ENCODE measurements around the gene GINS1.

GINS1 gene

DNA sequence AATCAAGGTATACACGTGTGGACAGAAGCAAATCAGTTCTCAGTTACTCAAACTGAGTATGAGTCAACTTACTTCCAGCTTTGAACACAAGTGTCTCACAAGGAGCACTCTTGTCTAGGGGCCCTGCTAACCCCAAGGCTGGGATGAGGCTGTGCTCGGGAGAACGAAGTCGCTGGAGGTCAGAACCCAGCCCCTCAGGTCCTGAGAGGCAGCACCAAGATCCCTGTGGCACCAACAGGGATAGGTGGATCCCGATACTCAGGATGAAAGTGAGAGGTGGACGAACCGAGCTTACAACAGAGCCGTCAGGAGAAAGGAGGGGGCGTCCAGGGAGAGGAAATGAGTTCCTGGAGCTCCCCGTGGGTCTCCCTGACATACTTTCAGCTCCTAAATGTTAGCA lies 85.7 kb downstream of the GINS1 start:
- DNase-seq (ENCODE audit: low read depth in 2 of 2): no peak

DNA sequence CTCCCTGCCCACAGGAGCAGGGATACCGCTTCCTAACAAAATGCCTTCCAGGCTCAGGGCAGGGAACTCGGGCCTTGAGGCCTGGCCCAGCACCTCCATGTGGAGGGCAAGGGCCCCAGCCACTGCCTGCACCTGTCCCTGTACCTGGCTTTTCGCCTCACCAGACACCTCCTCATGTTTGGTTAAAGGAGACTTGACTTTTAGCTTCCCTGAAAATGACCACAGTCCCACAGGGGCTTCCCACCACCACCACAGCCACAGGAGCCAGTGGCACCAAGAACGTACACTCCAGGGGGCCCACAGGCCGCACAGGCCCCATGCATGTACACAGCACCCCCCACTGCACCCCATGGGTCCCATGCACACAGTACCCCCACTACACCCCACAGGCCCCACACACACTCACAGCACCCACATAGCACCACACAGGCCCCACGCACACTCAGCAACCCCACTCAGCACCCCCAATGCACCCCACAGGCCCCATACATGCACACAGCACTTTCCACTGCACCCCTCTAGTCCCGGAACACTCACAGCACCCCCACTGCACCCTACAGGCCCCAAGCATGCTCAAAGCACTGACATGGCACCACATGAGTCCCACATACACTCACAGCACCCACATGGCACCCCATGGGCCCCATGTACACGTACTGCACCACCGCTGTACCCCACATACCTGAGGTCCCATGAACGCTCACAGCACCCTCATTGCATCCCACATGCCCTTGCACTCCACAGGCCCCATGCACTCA lies 86.5 kb downstream of the GINS1 start:
- no peak for DNase-seq (ENCODE audit: low read depth in 2 of 2)

DNA sequence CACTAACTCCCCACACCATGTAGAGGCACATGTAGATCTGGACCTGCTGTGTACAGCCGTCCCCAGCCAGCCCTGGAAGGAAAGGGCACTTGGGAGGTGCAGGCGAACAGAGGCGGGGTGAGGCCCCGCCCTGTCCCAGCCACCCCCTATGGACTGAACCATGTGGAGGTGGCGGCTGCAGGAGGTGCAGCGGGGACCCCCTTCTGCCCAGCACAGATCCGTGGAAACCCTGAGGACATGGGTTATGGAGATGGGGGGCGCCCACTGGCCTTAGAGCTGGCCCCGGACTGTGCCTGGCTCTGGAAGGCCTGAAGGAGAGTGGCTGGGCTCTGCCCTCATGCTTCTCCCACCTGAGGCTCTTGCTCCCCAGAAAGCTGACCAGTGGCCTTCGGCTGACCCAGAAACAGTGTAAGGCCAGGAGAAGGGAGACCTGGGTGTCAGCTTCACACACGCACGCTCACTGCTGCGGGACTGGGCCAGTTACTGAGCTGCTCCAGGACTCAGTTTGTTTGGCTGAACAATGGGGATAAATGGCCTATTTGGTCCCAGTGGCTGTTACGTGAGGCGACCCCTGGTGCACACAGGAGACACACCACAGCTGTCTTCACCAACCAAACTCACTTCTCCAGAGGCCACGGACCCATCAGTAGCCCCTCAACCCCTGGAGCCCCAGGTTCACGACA lies 87.2 kb downstream of the GINS1 start:
- no peak for DNase-seq (ENCODE audit: low read depth in 2 of 2)

DNA sequence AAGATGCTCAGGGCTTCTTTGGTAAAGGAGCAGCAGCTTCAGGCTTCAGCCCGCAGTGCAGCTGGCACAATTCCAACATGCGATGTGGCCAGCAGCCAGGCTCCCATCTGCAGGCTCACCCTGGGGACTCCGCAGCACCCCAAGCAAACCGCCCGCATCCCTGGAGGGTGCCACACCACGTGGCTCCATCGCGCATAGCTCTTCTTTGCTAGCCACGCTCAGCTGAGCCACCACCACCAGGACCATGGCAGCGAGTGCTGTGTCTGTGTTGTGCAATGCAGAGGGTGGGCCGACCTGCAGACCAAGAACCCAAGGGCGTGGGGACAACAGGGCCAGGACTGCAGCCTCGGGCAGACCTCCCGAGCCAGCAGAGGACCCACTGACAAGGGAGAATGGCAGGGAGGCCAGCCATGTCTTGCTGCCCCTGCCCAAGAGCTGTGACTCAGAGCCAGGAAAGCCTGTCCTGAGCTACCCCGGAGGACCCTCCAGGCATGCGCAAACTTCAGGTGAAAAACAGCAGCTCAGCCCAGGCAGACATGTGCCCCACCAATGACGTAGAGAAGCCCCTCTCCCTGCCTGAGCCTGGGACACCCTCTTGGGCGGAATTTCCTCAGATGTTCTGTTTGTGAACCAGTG lies 87.8 kb downstream of the GINS1 start:
- DNase-seq (ENCODE audit: low read depth in 2 of 2): no peak

DNA sequence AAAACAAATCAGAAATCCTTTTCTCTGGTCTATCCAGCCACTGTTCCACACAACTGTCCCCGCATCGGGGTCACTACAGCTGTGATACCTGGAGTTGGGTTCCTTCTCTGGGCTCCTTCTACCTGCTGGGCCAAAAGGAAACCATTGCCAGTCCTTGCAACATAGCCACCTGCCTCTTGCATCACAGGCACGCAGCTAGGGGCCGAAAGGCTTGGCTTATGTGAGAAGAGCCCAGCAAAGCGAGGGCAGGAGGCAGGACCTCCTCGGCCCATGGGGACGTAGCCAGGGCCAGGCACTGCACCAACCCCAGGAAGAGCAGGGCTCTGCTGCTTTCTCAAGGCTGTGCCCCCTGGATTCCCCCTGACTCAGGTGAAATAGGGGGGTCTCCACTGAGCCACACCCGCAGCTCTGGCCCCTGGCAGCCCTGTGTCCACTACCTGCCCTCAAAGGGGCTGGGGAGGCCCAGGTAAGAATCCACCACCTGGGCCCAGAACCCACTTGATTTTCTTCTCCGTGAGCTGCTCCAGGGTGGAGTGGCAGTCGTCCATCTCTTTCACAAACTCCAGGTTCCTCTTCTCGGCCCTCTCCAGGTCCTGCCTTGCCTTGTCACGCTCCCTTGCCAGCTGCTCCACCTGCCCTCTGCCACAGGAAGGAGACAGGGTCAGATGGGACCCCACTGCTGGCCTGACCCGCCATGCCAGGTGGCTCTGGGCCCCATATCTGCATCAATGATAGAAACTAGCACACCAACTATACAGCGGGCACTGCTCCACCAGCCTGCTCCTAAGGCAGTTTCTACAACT lies 88.9 kb downstream of the GINS1 start:
- DNase-seq (ENCODE audit: low read depth in 2 of 2): no peak

DNA sequence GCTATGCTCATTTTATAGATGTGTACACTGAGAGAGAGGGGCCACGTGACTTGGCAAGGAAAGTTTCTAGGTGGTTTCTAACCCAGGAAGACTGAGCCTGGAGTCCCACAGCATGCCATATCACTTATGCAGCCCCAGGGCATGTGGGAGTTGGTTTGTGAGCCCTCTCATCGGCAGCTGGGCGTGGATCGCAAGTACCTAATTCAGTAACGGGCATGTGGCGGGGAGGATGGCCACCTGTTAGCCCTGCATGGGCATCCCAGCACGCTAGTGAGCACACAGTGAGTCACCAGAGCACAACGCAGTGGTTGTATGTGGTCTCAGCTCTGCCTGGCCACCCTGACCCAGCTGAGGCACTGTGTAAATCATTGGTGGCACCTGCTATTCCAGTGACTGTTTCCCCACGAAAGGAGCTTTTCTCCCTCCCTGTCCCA lies 89.5 kb downstream of the GINS1 start:
- DNase-seq (ENCODE audit: low read depth in 2 of 2): no peak

DNA sequence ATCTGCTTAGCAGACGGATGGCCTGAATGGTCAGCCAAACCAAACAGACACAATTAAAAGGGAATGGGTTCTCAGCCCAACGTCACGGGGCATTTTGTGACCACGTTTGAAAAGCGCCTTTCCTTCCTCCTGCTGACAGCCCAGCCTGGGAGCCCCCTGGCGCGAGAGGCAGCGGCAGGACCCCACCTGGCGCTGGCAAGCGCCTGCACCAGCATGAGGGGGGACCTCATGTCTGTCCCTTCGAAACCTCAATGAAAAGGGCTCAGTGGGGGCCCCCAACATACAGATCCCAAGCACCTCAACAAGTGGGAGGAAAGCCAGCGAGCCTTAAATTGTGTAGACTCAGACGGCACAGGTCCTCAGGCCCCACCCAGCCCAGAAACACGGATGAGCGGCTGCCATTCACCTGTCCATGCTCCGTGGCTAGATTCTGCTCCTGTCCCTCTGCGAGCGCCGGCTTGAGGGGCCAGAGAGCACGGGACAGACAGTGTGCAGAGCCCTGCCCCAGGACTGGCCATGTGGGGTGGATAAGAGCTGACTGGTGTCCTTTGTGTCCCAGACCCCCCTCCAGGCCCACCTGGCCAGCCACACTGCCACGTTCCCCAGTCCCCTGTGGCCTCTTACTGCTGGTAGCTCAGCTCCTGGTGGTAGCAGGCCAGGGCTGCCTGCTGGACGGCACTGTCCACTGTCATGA lies 90.3 kb downstream of the GINS1 start:
- DNase-seq (ENCODE audit: low read depth in 2 of 2): no peak
